Trophoblast cell (in vitro differentiated cells and primary cell): ENCODE results near the gene WDR7.

Experiments
- DNase-seq, 2 donors: peaks; one replicate each; pipeline ENCODE4 v3.0.0-alpha.2; 2016
- H2AFZ ChIP-seq: 2 replicates; pipeline ENCODE4 v1.6.1; 2013; ENCODE audit warnings: low read length, moderate library complexity, mild to moderate bottlenecking; ENCODE audit not compliant: insufficient read depth, poor library complexity
- H2AK5ac ChIP-seq: 2 replicates; pipeline ENCODE4 v1.6.1; 2013; ENCODE audit warnings: mild to moderate bottlenecking, low read length
- H2BK120ac ChIP-seq: 2 replicates; pipeline ENCODE4 v1.6.1; 2013; ENCODE audit warnings: low read length, mild to moderate bottlenecking, moderate library complexity; ENCODE audit not compliant: insufficient read depth, poor library complexity
- H2BK12ac ChIP-seq: 2 replicates; pipeline ENCODE4 v1.6.1; 2013; ENCODE audit warnings: mild to moderate bottlenecking, low read length, moderate library complexity
- H2BK5ac ChIP-seq: 2 replicates; pipeline ENCODE4 v1.6.1; 2013; ENCODE audit warnings: low read length, low read depth, moderate library complexity, mild to moderate bottlenecking; ENCODE audit not compliant: poor library complexity
- H3K14ac ChIP-seq: 2 replicates; pipeline ENCODE4 v1.6.1; 2013; ENCODE audit warnings: mild to moderate bottlenecking, low read length
- H3K18ac ChIP-seq: 2 replicates; pipeline ENCODE4 v1.6.1; 2013; ENCODE audit warnings: mild to moderate bottlenecking, low read length
- H3K23ac ChIP-seq: 2 replicates; pipeline ENCODE4 v1.6.1; 2013; ENCODE audit warnings: low read length
- H3K27ac ChIP-seq: 2 replicates; pipeline ENCODE4 v1.5.1; 2013; ENCODE audit warnings: low read depth, mild to moderate bottlenecking, inconsistent platforms, low read length, moderate library complexity
- H3K27me3 ChIP-seq: 2 replicates; pipeline ENCODE4 v1.6.1; 2013; ENCODE audit warnings: inconsistent platforms, mild to moderate bottlenecking, low read length, moderate library complexity; ENCODE audit not compliant: insufficient read depth
- H3K36me3 ChIP-seq, 2 experiments: 1 replicate in 1 of 2; 2 replicates in 1 of 2; pipeline ENCODE4 v1.6.1; 2013; ENCODE audit warnings: low read length in 2 of 2, mild to moderate bottlenecking in 2 of 2, moderate library complexity in 1 of 2; ENCODE audit not compliant: insufficient read depth in 2 of 2, control insufficient read depth in 1 of 2
- H3K4ac ChIP-seq: 2 replicates; pipeline ENCODE4 v1.6.1; 2013; ENCODE audit warnings: low read depth, mild to moderate bottlenecking, low read length, moderate library complexity
- H3K4me1 ChIP-seq, 2 experiments: 1 replicate in 1 of 2; 2 replicates in 1 of 2; pipeline ENCODE4 v1.6.1; 2013; ENCODE audit warnings: low read length in 2 of 2, mild to moderate bottlenecking in 2 of 2, moderate library complexity in 1 of 2; ENCODE audit not compliant: insufficient read depth in 2 of 2, control insufficient read depth in 1 of 2
- H3K4me2 ChIP-seq: 2 replicates; pipeline ENCODE4 v1.6.1; 2013; ENCODE audit warnings: inconsistent platforms, mild to moderate bottlenecking, low read length, moderate library complexity
- H3K4me3 ChIP-seq: 2 replicates; pipeline ENCODE4 v1.5.1; 2013; ENCODE audit warnings: mild to moderate bottlenecking, low read depth, low read length, inconsistent platforms
- H3K79me1 ChIP-seq: one replicate; pipeline ENCODE4 v1.6.1; 2013; ENCODE audit warnings: low read length
- H3K79me2 ChIP-seq: 2 replicates; pipeline ENCODE4 v1.6.1; 2013; ENCODE audit warnings: low read length, mild to moderate bottlenecking; ENCODE audit not compliant: control insufficient read depth, insufficient read depth, poor library complexity
- H3K9ac ChIP-seq: 2 replicates; pipeline ENCODE4 v1.6.1; 2013; ENCODE audit warnings: mild to moderate bottlenecking, low read length
- H3K9me3 ChIP-seq: 2 replicates; pipeline ENCODE4 v1.6.1; 2013; ENCODE audit warnings: low read depth, mild to moderate bottlenecking, control low read depth, inconsistent platforms, low read length; ENCODE audit not compliant: insufficient read depth
- H4K12ac ChIP-seq: 2 replicates; pipeline ENCODE4 v1.6.1; 2013; ENCODE audit warnings: low read depth, mild to moderate bottlenecking, low read length, moderate library complexity
- H4K8ac ChIP-seq: 2 replicates; pipeline ENCODE4 v1.6.1; 2013; ENCODE audit warnings: low read depth, mild to moderate bottlenecking, low read length, moderate library complexity
- H4K91ac ChIP-seq: one replicate; pipeline ENCODE4 v1.6.1; 2013; ENCODE audit warnings: low read depth, mild to moderate bottlenecking, low read length, moderate library complexity
- WGBS: extraction: QIAGEN DNeasy Blood & Tissue Kit; methylation state at CpG from one replicate; pipeline ENCODE4 v1.1.7; 2013; ENCODE audit warnings: missing lambda C conversion rate; ENCODE audit not compliant: insufficient read length, insufficient coverage; ENCODE audit errors: extremely low coverage; 5-methylcytosine and 5-hydroxymethylcytosine counted together

WDR7 gene

GRCh38 chr18:57051021-57051656 is 400.0 kb downstream of the WDR7 start:
- H3K18ac ChIP-seq: no peak overlapping the region
- no peak overlapping the region for H4K8ac ChIP-seq
- WGBS: no CpG with 5 or more reads among the region's 3 CpGs
- H2BK5ac ChIP-seq: no peak overlapping the region
- H3K14ac ChIP-seq: no peak overlapping the region
- no peak overlapping the region for H3K4ac ChIP-seq
- no peak overlapping the region for H3K27ac ChIP-seq
- no peaks in the 10 kb centered on the region for H3K79me2 ChIP-seq
- no peaks in the 10 kb centered on the region for H3K36me3 ChIP-seq
- H2AFZ ChIP-seq: no peak overlapping the region
- H3K9ac ChIP-seq: no peak overlapping the region
- H3K4me2 ChIP-seq: no peak overlapping the region
- no peaks in the 10 kb centered on the region for H3K27me3 ChIP-seq
- no peak overlapping the region for H2BK12ac ChIP-seq
- no peak overlapping the region for H4K12ac ChIP-seq
- peaks cover 0 to 4% of the 10 kb centered on the region in 2 experiments for H3K4me1 ChIP-seq
- H3K23ac ChIP-seq: no peak overlapping the region
- peaks cover 2% of the 10 kb centered on the region for H3K9me3 ChIP-seq
- H3K4me3 ChIP-seq: no peak overlapping the region
- no peak overlapping the region for H2BK120ac ChIP-seq
- H2AK5ac ChIP-seq: no peak overlapping the region
- H4K91ac ChIP-seq: no peak overlapping the region
- no peak for DNase-seq
- H3K79me1 ChIP-seq: no peaks in the 10 kb centered on the region

- H4K12ac ChIP-seq: no peak overlapping the region
- no peak overlapping the region for H3K27ac ChIP-seq
- WGBS: no CpG with 5 or more reads among the region's 4 CpGs
- no peak for DNase-seq
- H3K36me3 ChIP-seq: no peaks in the 10 kb centered on the region
- no peak overlapping the region for H3K23ac ChIP-seq
- H3K79me2 ChIP-seq: no peaks in the 10 kb centered on the region
- H2BK12ac ChIP-seq: no peak overlapping the region
- no peak overlapping the region for H3K4me2 ChIP-seq
- H3K4me1 ChIP-seq: peaks cover 0 to 4% of the 10 kb centered on the region in 2 experiments
- H2AFZ ChIP-seq: no peak overlapping the region
- H3K14ac ChIP-seq: no peak overlapping the region
- H3K4me3 ChIP-seq: no peak overlapping the region
- H2BK5ac ChIP-seq: no peak overlapping the region
- no peaks in the 10 kb centered on the region for H3K79me1 ChIP-seq
- H3K9ac ChIP-seq: no peak overlapping the region
- H4K8ac ChIP-seq: no peak overlapping the region
- H2AK5ac ChIP-seq: no peak overlapping the region
- no peaks in the 10 kb centered on the region for H3K9me3 ChIP-seq
- H3K18ac ChIP-seq: no peak overlapping the region
- no peak overlapping the region for H3K4ac ChIP-seq
- no peak overlapping the region for H4K91ac ChIP-seq
- no peak overlapping the region for H2BK120ac ChIP-seq
- no peaks in the 10 kb centered on the region for H3K27me3 ChIP-seq
These were observed 400.5 kb downstream of the WDR7 start for GRCh38 chr18:57051657-57052044.

- Histone ChIP-seq H3K36me3 (no peaks in the 10 kb centered on the region), H3K9me3 (no peaks in the 10 kb centered on the region), H3K4me1 (peaks cover 0 to 4% of the 10 kb centered on the region in 2 experiments), H3K79me2 (no peaks in the 10 kb centered on the region), H3K9ac (no peak overlapping the region), H3K23ac (no peak overlapping the region), H2BK120ac (no peak overlapping the region), H2AK5ac (no peak overlapping the region), H4K12ac (no peak overlapping the region), H4K8ac (no peak overlapping the region), H2BK12ac (no peak overlapping the region), H4K91ac (no peak overlapping the region), H2BK5ac (no peak overlapping the region), H3K27ac (no peak overlapping the region), H3K18ac (no peak overlapping the region), H3K27me3 (no peaks in the 10 kb centered on the region), H3K14ac (no peak overlapping the region), H2AFZ (no peak overlapping the region), H3K79me1 (no peaks in the 10 kb centered on the region), H3K4ac (no peak overlapping the region), H3K4me3 (no peak overlapping the region), H3K4me2 (no peak overlapping the region)
- DNase-seq: no peak
- WGBS: no CpG with 5 or more reads among the region's 4 CpGs
These were observed 401.0 kb downstream of the WDR7 start for GRCh38 chr18:57052173-57052572.

GRCh38 chr18:57052759-57053158 is 401.6 kb downstream of the WDR7 start:
- no peak for DNase-seq
- Histone ChIP-seq H3K18ac (no peak overlapping the region), H3K4me1 (peaks cover 0 to 4% of the 10 kb centered on the region in 2 experiments), H3K9me3 (no peaks in the 10 kb centered on the region), H4K91ac (no peak overlapping the region), H3K36me3 (no peaks in the 10 kb centered on the region), H4K8ac (no peak overlapping the region), H3K14ac (no peak overlapping the region), H3K79me1 (no peaks in the 10 kb centered on the region), H3K4ac (no peak overlapping the region), H2BK5ac (no peak overlapping the region), H3K4me3 (no peak overlapping the region), H3K79me2 (no peaks in the 10 kb centered on the region), H4K12ac (no peak overlapping the region), H3K23ac (no peak overlapping the region), H2BK12ac (no peak overlapping the region), H2AK5ac (no peak overlapping the region), H2BK120ac (no peak overlapping the region), H3K27ac (no peak overlapping the region), H3K27me3 (no peaks in the 10 kb centered on the region), H2AFZ (no peak overlapping the region), H3K9ac (no peak overlapping the region), H3K4me2 (no peak overlapping the region)
- WGBS: no CpG with 5 or more reads among the region's 5 CpGs
